ENCODE measurements around the gene HOXA9. TPM values are rescaled to one million over a fixed set of nuclear protein-coding genes. Genes with fewer than 3 reads are reported as not detected.
A peak's percentile ranks its signal among the peaks of the same experiment; 100 is the strongest.

Gene HOXA9
- total RNA-seq, 1 donor from 2014 or later = not detected

DNA sequence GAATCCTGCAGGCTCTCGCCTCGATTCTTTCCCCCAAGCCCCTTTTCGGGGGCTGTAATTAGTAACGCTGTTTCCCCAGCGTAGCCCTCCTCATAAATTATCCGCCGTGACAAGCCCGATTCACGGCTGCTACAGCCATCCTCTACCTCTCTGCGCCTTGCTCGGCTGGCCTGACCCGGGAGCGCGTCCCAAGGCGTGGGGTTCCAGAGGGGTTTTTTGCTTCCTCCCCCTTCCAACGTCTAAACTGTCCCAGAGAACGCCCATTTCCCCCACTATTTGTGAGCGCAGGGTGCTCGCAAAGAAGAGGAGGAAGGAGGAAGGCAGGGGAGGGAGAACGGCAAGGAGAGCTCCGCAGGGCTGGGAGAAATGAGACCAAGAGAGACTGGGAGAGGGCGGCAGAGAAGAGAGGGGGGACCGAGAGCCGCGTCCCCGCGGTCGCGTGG is 22.7 kb downstream of the HOXA9 start:
- DNase-seq = no peak

- no peak for DNase-seq
Observed at GRCh38 chr7:27141923-27142579, 23.3 kb downstream of the HOXA9 start.

DNA sequence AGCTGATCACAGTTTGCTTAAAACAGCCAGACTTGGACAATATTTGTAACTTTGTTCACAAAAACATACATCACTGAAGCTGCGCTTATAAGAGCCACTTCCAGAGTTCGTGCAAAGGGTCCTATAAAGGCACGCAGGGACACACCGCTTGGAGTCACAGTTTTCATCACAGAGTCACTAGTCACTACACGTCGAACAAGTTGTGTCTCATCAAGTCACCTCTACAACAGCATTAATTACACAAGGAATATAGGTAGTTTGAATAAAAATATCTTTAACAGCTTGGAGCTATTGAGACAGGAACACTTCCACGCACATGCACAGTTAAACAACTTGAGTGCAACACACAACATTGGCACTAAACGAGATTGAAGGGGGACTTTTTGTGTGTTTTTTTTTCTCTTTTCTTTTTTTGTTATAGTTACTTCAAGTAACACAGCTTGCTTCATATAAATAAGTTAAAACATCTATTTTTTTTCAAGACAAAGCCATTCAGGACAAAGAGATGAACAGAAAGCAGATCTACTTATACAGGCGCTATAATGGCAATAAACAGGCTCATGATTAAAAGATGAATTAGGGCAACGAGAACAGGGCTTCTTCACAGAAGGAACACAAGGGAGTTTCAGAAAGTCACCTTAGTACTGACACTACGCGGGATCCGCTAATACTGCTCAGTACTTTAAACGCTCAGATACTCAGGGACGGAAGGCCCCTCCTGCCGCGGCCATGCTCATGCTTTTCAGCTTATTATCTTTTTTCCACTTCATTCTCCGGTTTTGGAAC is 24.0 kb downstream of the HOXA9 start:
- no peak for DNase-seq

DNA sequence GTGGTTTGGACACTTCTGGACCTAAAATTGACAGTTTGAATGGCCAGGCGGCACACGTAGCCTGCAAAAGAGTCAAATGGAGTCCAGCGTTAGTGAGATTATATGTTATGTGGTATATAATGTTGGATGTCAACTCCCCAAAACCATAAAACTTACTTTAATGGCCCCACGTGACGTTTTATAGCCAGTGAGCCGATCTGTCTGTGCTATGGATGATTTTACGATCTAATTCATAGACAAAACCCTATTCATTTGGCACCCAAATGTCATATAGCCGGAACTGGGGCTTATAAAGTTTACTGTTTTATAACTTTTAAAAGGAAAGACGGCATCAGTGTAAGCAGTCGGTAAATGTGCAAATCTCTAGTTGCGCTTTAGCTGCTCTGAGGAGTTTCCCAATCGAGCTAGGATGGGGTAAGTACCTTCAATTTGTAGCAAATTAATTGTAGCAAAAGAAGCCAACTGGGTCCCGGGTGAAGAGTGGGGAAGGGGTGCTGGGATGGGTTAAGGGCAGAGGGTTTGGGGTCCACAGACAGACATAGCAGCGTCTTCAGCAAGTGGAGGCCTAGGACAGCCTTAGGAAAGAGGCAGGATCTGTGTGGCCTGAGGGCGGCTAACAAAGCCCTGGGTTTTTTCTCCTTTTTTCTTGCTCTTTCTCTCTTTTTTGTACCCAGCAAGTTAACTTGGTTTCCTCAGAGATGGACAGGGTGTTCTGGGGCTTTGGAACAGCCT is 25.0 kb downstream of the HOXA9 start:
- DNase-seq = no peak

DNA sequence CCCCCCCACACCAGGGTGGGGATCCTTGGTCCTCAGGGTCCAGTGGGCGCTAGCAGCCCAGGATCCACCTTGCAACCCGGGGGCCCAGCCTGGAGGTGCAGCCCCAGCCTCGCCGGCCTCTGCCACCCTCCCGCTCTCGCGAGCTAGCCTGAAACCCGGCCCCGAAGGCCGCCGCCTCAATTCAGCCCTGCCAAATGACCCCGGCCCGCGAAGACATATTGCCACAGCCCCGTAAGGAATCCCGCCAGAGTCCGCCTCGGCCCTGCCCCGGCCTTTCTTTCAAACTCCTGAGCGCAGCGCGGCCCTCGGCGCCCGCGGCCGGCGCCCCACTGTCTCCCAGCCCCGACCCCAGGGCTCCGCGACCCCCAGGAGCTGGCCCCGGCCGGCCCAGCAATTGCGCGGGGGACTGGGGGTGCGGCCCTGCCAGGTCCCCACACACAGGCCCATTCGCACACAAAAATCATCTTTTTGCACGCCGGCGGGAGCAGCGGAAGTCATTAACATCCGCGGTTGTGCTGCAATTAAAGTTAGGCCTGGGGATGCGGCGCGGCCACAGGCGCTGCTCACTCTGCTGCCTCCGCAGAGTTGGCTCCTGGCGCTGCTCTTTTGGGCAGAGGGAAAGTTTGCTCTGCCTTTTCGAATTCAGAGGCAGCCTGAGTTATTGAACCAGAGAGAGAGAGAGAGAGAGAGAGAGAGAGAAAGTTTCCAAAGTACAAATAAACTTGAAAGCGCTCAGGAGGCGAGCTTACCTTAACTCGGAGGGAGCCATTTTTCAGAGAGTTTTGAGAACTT is 25.8 kb downstream of the HOXA9 start:
- DNase-seq = no peak

DNA sequence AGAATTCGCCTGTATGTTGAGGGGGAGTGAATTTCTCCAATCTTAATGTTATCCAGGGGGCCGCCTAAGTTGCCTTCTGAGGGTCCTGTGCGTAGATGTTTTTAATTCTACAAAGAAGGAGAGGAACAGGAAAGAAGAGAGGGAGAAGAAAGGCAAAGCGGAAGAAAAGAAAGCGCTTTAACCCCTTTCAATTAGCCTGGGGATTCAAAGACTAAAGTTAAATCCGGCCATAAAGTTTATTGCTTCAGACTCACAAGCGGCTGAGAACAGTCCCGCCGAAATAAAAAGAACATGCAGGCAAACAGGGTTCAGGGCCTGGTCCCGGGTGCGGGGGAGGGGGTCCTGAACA is 26.4 kb downstream of the HOXA9 start:
- no peak for DNase-seq

GRCh38 chr7:27138472-27138871 is 26.9 kb downstream of the HOXA9 start:
- DNase-seq = no peak

DNA sequence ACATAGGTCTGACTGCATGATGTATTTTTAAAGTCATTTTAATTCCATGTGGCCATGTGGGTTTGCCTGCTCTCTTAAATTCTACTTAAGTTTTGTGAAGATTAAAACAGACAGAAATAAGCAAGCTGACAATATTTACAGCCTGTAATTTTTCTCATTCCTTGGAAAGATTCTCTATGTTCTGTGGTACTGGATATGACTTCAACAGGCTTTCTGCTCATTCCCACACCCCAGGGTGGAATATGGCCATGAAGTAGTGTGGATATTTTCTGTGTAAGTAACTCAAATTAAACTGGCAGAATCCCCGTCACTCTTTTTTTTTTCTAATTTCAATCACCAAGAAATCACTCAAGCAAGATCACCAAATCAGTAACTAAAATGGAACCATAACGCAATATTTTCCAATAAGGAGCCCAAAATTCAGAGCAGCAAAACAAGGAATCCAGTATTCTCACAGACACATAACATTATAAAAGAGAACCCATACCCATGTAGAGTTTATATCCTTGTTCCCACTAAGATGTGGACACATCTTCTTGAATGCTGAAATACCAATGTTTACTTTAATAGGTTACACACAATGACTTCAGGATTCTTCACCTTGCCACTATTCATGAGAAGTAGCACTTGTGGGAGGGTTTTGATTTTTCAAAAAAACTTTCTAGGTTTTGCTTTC is 27.6 kb downstream of the HOXA9 start:
- no peak for DNase-seq

DNA sequence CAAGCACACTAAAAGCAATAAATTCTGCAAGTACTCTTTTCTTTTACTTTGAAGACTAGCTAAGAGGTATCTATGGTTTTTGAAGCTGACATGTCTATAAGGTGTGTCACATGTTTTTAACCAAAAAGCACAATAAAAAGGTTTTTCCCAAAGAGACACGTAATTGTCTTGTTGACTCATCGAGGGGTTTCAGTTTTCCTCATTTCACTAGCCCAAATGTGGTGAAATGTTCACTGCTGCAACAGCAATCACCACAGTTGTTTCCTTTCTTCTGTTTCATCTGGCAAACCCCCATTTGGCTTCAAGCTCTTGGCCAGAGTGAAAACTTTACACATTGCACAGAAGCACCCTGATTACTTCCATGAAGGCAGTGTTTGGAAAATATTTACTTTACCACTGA is 30.9 kb downstream of the HOXA9 start:
- no peak for DNase-seq

- DNase-seq = no peak
Observed at GRCh38 chr7:27133409-27134231, 31.7 kb downstream of the HOXA9 start.

- no peak for DNase-seq
Observed at GRCh38 chr7:27132978-27133377, 32.4 kb downstream of the HOXA9 start.

- DNase-seq = no peak
Observed at GRCh38 chr7:27132214-27132613, 33.1 kb downstream of the HOXA9 start.

GRCh38 chr7:27131390-27131819 is 33.9 kb downstream of the HOXA9 start:
- DNase-seq = no peak

- peak; percentile 93 for DNase-seq
Observed at GRCh38 chr7:27130540-27131389, 34.6 kb downstream of the HOXA9 start, which contains the start of gene HOXA4. Gene HOXA4 (minus strand): TSS chr7:27130757. CDS start chr7:27130733, 24 bp downstream.

DNA sequence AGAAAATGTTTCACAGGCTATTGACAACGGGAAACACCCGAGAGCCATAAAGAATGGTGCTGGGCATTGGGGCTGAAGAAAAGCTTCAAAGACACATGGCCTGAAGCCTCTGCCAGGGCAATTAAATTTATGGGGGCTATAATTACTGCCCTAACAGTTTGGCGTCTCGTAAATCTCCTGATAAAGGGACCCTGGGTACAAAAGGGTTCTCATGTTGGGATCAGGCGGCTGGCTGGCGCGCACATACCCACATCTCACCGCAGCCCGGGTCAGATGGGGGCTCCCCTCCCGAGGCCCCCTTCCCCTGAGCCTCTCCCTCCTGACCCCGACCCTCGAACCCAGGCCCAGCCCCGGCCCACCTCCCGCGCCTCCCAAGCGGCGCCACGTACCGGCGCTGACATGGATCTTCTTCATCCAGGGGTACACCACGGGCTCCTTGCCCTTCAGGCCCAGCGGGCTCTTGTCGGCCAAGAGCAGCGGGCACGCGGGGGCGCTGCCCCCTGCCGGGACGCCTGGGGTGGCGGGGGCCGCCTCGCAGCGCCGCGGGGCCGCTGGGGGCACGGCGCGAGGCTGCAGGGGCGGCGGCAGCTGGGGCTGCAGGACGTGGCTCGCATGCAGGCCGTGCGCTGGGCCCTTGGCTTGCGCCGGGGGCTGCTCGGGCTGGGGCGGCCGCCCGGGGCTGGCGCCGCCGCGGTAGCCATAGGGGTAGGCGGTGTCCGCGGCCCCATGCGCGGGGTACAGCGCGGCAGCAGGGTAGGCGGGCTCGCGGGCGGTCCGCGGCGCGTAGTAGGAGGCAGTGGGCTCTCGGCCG is 35.4 kb downstream of the HOXA9 start:
- no peak for DNase-seq

- no peak for DNase-seq
Observed at GRCh38 chr7:27128776-27129728, 36.3 kb downstream of the HOXA9 start.

- DNase-seq = peak; percentile 92
Observed at GRCh38 chr7:27128034-27128433, 37.3 kb downstream of the HOXA9 start.

Data from tongue (tissue), 2 donors.